ENCODE results near the gene PLK2.

DNA sequence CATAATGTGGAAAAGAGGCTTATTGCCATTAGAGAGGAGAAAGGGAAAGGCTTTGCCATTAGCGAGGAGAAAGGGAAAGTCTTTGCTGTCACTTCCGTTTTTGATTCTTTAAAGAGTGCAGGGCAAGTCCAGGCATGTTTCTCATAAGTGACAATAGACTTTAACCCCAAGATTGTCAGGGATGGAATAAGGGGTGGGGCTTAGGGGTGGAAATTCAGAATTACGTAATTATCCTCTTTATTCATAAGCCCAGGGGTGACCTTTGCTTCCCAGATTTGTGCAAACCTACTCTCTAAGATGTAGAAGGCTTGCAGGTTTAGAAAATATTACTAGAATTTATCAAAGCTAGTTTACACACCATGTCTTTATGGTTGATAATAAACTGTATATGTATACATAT lies 2.3 kb upstream of the PLK2 start:
- TF ChIP-seq, protein P1, sequence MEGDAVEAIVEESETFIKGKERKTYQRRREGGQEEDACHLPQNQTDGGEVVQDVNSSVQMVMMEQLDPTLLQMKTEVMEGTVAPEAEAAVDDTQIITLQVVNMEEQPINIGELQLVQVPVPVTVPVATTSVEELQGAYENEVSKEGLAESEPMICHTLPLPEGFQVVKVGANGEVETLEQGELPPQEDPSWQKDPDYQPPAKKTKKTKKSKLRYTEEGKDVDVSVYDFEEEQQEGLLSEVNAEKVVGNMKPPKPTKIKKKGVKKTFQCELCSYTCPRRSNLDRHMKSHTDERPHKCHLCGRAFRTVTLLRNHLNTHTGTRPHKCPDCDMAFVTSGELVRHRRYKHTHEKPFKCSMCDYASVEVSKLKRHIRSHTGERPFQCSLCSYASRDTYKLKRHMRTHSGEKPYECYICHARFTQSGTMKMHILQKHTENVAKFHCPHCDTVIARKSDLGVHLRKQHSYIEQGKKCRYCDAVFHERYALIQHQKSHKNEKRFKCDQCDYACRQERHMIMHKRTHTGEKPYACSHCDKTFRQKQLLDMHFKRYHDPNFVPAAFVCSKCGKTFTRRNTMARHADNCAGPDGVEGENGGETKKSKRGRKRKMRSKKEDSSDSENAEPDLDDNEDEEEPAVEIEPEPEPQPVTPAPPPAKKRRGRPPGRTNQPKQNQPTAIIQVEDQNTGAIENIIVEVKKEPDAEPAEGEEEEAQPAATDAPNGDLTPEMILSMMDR (IDR thresholded peaks at IDR 0.05), result no peak
- no peak for TF ChIP-seq POLR2A (IDR thresholded peaks at IDR 0.05)
